GM20431 (cell line): ENCODE results near the gene OR4F15.

Experiments used
- in situ Hi-C: fragments of 300-500 bp; cut with MseI, MboI; formaldehyde crosslinking; loops from one replicate; pipeline ENCODE4 v1.15.0; 2020; ENCODE audit warnings: low sequenced_read_pairs; ENCODE audit not compliant: unreplicated experiment

OR4F15 gene

GRCh38 chr15:101803209-101803608 lies 8.8 kb upstream of the OR4F15 start, which contains the start of gene OR4F6:
TSS of gene OR4F6 (plus strand) at chr15:101803509. CDS start at chr15:101805720, 2,211 bp downstream.
- in situ Hi-C loops: no loop called here

GRCh38 chr15:101803676-101804075 lies 8.3 kb upstream of the OR4F15 start:
- in situ Hi-C loops: no loop called here

DNA sequence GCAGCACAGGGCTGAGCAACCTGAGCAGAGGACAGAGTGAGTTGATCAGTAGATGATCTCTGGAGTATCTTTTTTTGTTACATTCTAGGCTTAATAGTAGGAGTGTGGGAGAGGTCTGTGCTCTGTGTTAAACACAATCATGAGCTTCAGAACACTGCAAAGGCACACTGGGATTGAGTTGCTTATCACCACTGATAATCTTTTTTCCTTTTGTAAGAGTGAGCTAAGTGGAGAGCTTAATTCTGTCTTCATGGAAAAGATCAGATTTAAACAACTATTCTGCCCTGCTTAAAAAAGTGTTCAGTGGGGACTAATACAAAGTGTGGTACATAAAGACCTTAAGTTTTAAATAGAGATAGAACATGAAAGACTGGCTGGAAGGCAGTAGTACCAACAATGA lies 7.6 kb upstream of the OR4F15 start:
- in situ Hi-C loops: no loop called here

DNA sequence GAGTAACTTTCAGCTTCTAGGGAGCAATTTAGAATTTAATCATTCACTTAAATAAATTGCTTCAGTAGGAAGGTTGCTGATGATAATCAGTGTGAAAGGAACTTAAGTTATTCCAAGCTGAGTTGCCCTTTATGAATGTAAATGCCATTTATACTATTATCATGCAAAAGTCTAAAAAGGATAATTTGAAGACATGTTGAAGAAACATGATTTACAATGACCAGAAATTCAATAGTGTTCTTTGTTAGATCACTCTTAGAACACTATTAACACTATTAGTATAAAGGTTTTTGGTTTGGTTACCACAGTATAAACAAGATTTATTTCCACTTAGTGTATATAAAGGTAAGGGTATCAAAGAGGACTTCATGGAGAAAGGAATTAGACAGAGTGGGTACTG lies 7.1 kb upstream of the OR4F15 start:
- in situ Hi-C loops: no loop called here

- in situ Hi-C loops: no loop called here
These were observed 6.2 kb upstream of the OR4F15 start for GRCh38 chr15:101805605-101806345.

GRCh38 chr15:101807345-101807945 lies 4.6 kb upstream of the OR4F15 start:
- in situ Hi-C loops: no loop called here

GRCh38 chr15:101808201-101808600 lies 3.8 kb upstream of the OR4F15 start:
- in situ Hi-C loops: no loop called here

DNA sequence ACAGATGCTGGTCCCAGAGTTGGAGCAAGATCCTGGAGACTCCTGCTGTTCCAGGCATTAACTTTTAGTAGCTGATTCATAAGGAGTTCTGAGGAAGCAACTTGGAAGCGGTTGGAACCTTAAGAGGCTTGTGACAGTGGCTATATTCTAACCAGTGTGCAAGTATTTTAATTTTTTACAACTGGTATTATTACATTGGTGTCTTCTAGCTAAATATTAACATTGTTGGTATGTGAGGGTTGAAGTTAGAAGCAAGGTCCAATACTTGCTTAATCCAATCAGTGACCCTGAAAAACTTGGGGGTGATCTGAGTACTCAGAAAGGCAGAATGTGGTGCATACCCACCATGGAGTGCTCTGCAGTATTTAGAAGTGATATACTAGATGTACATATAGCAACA lies 1.5 kb upstream of the OR4F15 start:
- in situ Hi-C loops: no loop called here

DNA sequence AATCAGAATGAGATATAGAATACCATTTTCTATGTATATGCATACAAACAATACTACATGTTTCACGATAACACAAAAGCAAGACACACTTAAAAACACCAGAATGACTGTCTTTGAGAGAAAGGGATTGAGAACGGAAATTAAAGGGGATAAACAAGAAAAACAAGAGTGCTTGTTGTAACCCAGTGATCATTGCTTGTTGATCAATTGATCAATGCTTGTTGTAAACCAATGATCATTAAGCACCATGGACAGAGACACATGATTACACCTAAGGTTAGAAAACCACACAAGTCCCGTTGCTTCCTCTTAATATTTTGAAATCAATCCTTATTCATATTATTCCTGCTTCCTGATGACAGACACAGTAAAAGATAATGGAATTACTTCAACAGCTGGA lies 1.1 kb upstream of the OR4F15 start:
- in situ Hi-C loops: no loop called here

DNA sequence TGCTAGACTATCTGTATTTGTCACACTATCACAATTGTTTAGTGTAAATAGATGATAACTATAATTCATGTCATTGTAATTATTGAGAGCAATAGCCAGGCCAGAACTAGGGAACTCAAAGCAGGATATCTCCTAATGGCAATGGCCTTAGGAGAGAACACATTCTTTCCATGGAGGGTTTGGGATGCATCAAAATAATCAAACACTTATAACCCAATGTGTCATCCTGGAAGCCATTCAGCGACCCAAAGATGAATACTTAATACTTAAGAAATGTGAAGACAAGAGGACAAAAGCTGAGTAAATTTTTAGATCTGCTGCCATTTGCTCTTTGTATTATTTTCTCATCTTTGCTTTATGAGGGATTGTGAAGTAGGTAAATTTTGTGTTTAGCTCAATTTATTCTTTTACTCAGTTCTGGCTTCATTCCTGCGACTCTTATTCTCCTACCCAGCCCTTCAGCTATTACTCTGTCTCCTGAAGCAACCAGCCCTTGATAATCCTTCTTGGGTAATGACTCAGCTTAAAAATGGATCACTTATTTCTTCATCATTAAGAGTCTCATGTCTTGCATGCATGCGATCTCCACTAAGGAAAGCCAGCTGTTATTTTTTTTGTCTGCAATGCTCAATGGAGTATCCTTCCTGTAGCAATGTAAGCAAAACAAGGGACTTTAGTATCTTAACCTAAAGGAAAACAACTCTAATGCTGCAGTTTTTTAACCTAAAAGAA lies 2.0 kb downstream of the OR4F15 start:
- in situ Hi-C loops: no loop called here

DNA sequence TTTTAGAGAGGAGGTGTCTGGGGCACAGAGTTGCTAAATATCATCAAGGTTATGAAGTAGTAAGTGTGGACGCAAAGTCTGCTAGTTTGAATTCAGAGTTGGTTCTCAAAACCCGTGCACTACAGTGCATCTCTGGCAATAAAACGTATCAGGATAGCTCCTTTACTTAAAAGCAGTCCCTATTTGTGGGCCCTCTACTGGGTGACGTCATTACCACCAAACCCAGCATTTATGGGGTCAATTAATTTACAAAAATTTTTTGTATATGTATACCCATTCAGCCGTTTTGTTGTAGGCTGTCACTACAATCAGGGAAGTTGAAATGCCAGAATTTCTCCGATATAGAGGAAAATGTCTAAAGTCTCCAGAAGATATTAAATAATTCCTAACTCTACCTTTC lies 8.8 kb downstream of the OR4F15 start:
- in situ Hi-C loops: no loop called here

GRCh38 chr15:101827257-101827656 lies 15.3 kb downstream of the OR4F15 start:
- in situ Hi-C loops: no loop called here

- in situ Hi-C loops: no loop called here
These were observed 16.8 kb downstream of the OR4F15 start for GRCh38 chr15:101828774-101829173.

- in situ Hi-C loops: no loop called here
These were observed 29.7 kb downstream of the OR4F15 start for GRCh38 chr15:101841656-101842055.

GRCh38 chr15:101844916-101845315 lies 32.9 kb downstream of the OR4F15 start:
- in situ Hi-C loops: no loop called here

- in situ Hi-C loops: no loop called here
These were observed 40.4 kb downstream of the OR4F15 start for GRCh38 chr15:101852356-101852755.
